ENCODE data around the gene DDX27. TPM values are rescaled to one million over a fixed set of nuclear protein-coding genes. Genes with fewer than 3 reads are reported as not detected.

DDX27 gene
- total RNA-seq, 1 donor from 2014 or later, result 27.8 TPM

DNA sequence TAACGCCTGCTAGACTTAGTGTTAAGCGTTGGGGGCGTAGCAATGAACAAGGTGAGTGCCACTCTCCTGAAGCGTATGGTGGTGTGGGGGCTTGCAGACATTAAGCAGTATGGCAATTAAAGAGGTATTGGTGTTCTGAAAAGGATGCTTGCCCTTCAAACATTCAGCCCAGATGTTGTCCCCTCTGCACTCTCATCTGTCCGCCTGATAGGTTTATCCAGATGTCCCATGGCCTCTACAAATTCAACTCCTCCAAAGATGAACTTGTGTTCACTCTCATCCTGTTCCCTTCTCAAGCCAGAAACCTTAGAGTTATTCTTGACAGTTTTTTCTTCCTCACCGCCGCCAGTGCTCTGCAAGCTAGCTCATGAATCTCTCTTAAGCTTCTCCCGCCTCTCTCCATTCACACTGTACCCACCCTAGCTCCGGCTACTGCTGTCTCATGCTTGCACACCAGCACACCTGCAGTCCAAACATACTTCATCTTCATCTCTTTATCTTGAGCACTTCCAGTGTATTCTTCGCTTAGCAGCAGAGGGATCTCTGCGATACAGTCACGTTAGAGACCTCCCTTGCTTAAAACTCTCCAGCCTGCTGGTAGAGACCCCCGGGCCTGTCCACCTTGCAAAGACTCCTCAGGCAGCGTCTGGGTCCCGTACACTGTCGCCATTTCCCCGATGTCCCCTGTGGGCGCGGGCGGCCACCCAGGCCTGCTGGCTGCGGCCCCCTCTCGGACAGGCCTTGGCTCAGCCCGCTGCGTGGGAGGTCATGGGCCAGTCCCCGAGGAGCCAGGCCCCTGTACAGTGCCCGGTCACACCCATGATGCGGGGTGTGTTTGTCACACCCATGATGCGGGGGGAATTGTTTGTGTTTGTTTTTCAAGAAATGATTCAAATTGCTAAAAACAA is 962 bp downstream of the DDX27 start:
- peak overlapping the region; percentile 90 for H3K27ac ChIP-seq
- no peaks in the 10 kb centered on the region for H3K27me3 ChIP-seq (ENCODE audit: low read depth)
- TF ChIP-seq, protein P1, sequence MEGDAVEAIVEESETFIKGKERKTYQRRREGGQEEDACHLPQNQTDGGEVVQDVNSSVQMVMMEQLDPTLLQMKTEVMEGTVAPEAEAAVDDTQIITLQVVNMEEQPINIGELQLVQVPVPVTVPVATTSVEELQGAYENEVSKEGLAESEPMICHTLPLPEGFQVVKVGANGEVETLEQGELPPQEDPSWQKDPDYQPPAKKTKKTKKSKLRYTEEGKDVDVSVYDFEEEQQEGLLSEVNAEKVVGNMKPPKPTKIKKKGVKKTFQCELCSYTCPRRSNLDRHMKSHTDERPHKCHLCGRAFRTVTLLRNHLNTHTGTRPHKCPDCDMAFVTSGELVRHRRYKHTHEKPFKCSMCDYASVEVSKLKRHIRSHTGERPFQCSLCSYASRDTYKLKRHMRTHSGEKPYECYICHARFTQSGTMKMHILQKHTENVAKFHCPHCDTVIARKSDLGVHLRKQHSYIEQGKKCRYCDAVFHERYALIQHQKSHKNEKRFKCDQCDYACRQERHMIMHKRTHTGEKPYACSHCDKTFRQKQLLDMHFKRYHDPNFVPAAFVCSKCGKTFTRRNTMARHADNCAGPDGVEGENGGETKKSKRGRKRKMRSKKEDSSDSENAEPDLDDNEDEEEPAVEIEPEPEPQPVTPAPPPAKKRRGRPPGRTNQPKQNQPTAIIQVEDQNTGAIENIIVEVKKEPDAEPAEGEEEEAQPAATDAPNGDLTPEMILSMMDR (IDR thresholded peaks at IDR 0.05), result no peak
- peaks cover 21% of the 10 kb centered on the region for H3K4me1 ChIP-seq
- DNase-seq (no peak), ATAC-seq (no peak)
- intact Hi-C loops (cut with DNase I), result loop anchor here (10.0 kb wide), 1 partner anchor 85 kb away; no protein-coding TSS in a partner anchor
- peaks cover 41% of the 10 kb centered on the region for H3K36me3 ChIP-seq
- no peaks in the 10 kb centered on the region for H3K9me3 ChIP-seq
- peak overlapping the region; percentile 95 for H3K4me3 ChIP-seq

- H3K4me1 ChIP-seq, result no peaks in the 10 kb centered on the region
- H3K4me3 ChIP-seq, result no peak overlapping the region
- no peaks in the 10 kb centered on the region for H3K9me3 ChIP-seq
- no peak for DNase-seq
- no peak for ATAC-seq
- intact Hi-C loops (cut with DNase I), result no loop called here
- H3K36me3 ChIP-seq, result peaks cover 97% of the 10 kb centered on the region
- H3K27ac ChIP-seq, result no peak overlapping the region
- H3K27me3 ChIP-seq (ENCODE audit: low read depth), result no peaks in the 10 kb centered on the region
- TF ChIP-seq, protein P1 (IDR thresholded peaks at IDR 0.05), result no peak
Measured at GRCh38 chr20:49225896-49226295, 6.7 kb downstream of the DDX27 start.

DNA sequence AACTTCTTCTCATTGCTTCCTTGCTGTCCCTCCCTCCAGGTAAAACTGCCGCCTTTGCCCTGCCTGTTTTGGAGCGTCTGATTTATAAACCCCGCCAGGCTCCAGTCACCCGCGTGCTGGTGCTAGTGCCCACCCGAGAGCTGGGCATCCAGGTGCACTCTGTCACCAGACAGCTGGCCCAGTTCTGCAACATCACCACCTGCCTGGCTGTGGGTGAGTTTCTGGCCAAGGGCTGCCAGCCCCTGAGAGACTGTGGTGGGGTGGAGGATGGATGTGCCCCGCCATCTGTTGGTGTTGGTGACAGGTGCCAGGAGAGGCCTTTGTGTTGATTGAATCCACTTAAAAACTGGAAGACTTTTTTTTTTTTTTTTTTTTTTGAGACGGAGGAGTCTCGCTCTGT is 9.5 kb downstream of the DDX27 start:
- peaks cover 97% of the 10 kb centered on the region for H3K36me3 ChIP-seq

GRCh38 chr20:49229381-49229780 is 10.2 kb downstream of the DDX27 start:
- TF ChIP-seq, protein P1 (IDR thresholded peaks at IDR 0.05), result no peak
- no peaks in the 10 kb centered on the region for H3K27me3 ChIP-seq (ENCODE audit: low read depth)

More for the DNA sequence above, 9.5 kb downstream of the DDX27 start:
- Histone ChIP-seq H3K27me3 (ENCODE audit: low read depth) (no peaks in the 10 kb centered on the region), H3K4me1 (no peaks in the 10 kb centered on the region), H3K4me3 (no peak overlapping the region), H3K9me3 (no peaks in the 10 kb centered on the region), H3K27ac (no peak overlapping the region)
- ATAC-seq, result no peak
- TF ChIP-seq, protein P1 (IDR thresholded peaks at IDR 0.05), result no peak
- intact Hi-C loops (cut with DNase I), result no loop called here
- no peak for DNase-seq

DNA sequence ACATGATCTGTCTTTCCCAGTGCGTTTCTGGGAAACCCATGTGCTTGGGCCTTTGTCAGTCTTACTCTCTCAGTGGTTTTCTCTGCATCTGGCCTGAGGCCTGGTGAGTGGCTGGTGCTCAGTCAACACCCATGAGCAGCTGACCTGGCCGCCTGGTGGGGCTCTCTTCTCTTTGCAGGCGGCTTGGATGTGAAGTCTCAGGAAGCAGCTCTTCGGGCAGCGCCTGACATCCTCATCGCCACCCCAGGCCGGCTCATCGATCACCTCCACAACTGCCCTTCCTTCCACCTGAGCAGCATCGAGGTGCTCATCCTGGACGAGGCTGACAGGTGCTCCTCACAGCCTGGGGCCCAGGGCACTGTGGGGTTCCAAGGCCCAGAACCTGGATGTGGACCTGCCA is 10.8 kb downstream of the DDX27 start:
- TF ChIP-seq, protein P1 (IDR thresholded peaks at IDR 0.05), result no peak
- Histone ChIP-seq H3K36me3 (peaks cover 97% of the 10 kb centered on the region), H3K27ac (peak overlapping the region; percentile 19), H3K4me1 (no peaks in the 10 kb centered on the region), H3K9me3 (no peaks in the 10 kb centered on the region), H3K4me3 (no peak overlapping the region), H3K27me3 (ENCODE audit: low read depth) (no peaks in the 10 kb centered on the region)
- peak in 1 of 2 donors; percentile 6 for ATAC-seq
- DNase-seq, result no peak
- intact Hi-C loops (cut with DNase I), result no loop called here

More at GRCh38 chr20:49229381-49229780, 10.2 kb downstream of the DDX27 start:
- no peak overlapping the region for H3K27ac ChIP-seq
- no peaks in the 10 kb centered on the region for H3K9me3 ChIP-seq
- ATAC-seq, result no peak
- no peak for DNase-seq
- intact Hi-C loops (cut with DNase I), result no loop called here
- H3K4me1 ChIP-seq, result no peaks in the 10 kb centered on the region
- peaks cover 97% of the 10 kb centered on the region for H3K36me3 ChIP-seq
- no peak overlapping the region for H3K4me3 ChIP-seq

Measured in lower lobe of right lung (tissue), 2 donors.